H1 (cell line): ENCODE data around the gene INAFM2. TPM values are rescaled to one million over a fixed set of nuclear protein-coding genes. Genes with fewer than 3 reads are reported as not detected.

Experiments used
- CTCF ChIA-PET: fragments of 300-600 bp; sonication (Branson Sonifier 250); formaldehyde crosslinking; loops from one replicate; lab custom pipeline; 2021; ENCODE audit not compliant: partially characterized antibody; lab: Charles Lee
- POLR2A ChIA-PET: fragments of 300-600 bp; sonication (Branson Sonifier 250); formaldehyde crosslinking; loops from one replicate; lab custom pipeline; 2021; ENCODE audit warnings: inconsistent platforms; ENCODE audit not compliant: partially characterized antibody; lab: Charles Lee
- DNase-seq, 2 experiments: peaks; one replicate each; pipeline versions ENCODE4 v3.0.0 to v3.0.0-alpha.2; 2010 to 2022; ENCODE audit warnings: low spot score in 2 of 2, low read depth in 1 of 2, mixed read lengths in 1 of 2
- FAIRE-seq: peaks from 2 replicates; lab custom pipeline; 2011; peaks lifted over from hg19 to GRCh38; lab: Jason Lieb, UNC
- H2AFZ ChIP-seq: 2 replicates; pipeline ENCODE4 v1.8.1; 2012; ENCODE audit warnings: low read length, inconsistent platforms
- H2AK5ac ChIP-seq: 2 replicates; pipeline ENCODE4 v1.6.1; 2013; ENCODE audit warnings: low read depth, low read length
- H2BK120ac ChIP-seq: replicated peaks from 2 replicates; pipeline ENCODE3; 2013; ENCODE audit warnings: low read depth, low read length, inconsistent platforms
- H2BK12ac ChIP-seq: 2 replicates; pipeline ENCODE4 v1.6.1; 2013; ENCODE audit warnings: low read depth, low read length
- H2BK15ac ChIP-seq: 2 replicates; pipeline ENCODE4 v1.6.1; 2013; ENCODE audit warnings: low read length
- H2BK20ac ChIP-seq: 2 replicates; pipeline ENCODE4 v1.6.1; 2013; ENCODE audit warnings: low read length
- H2BK5ac ChIP-seq: 2 replicates; pipeline ENCODE4 v1.6.1; 2013; ENCODE audit warnings: low read depth, low read length
- H3K14ac ChIP-seq: 2 replicates; pipeline ENCODE4 v1.6.1; 2013; ENCODE audit warnings: inconsistent platforms; ENCODE audit not compliant: insufficient read length
- H3K18ac ChIP-seq: 2 replicates; pipeline ENCODE4 v1.6.1; 2013; ENCODE audit warnings: low read length; ENCODE audit errors: extremely low read depth
- H3K23ac ChIP-seq: 2 replicates; pipeline ENCODE4 v1.6.1; 2013; ENCODE audit warnings: inconsistent platforms; ENCODE audit not compliant: insufficient read length
- H3K23me2 ChIP-seq: 2 replicates; pipeline ENCODE4 v1.6.1; 2013; ENCODE audit warnings: low read depth, low read length
- H3K27ac ChIP-seq: 2 replicates; pipeline ENCODE4 v1.6.1; 2011; ENCODE audit warnings: low read depth, low read length, inconsistent platforms
- H3K27me3 ChIP-seq, 4 experiments: replicated peaks in 1 of 4; 1 replicate in 1 of 4; 2 replicates in 3 of 4; pipeline versions ENCODE4 v1.6.1 to v1.8.1; 2011 to 2013; ENCODE audit warnings: low read length in 3 of 4, mild to moderate bottlenecking in 3 of 4, inconsistent platforms in 2 of 4, mixed read lengths in 2 of 4, moderate library complexity in 1 of 4; ENCODE audit not compliant: control insufficient read depth in 3 of 4, insufficient read depth in 3 of 4; ENCODE audit errors: extremely low read depth in 1 of 4
- H3K36me3 ChIP-seq, 4 experiments: 2 replicates each; pipeline versions ENCODE4 v1.6.1 to v1.8.1; 2011 to 2013; ENCODE audit warnings: mild to moderate bottlenecking in 4 of 4, low read length in 3 of 4, moderate library complexity in 2 of 4, control low read depth in 1 of 4, inconsistent platforms in 1 of 4; ENCODE audit not compliant: insufficient read depth in 4 of 4, control insufficient read depth in 2 of 4
- H3K4ac ChIP-seq: replicated peaks from 2 replicates; pipeline ENCODE3; 2013; ENCODE audit warnings: low read length, low read depth, mixed read lengths, inconsistent platforms; ENCODE audit not compliant: insufficient read length
- H3K4me1 ChIP-seq, 4 experiments: replicated peaks in 1 of 4; 1 replicate in 1 of 4; 2 replicates in 3 of 4; pipeline versions ENCODE4 v1.6.1 to v1.8.1; 2011 to 2013; ENCODE audit warnings: low read length in 3 of 4, inconsistent platforms in 2 of 4, mixed read lengths in 1 of 4; ENCODE audit not compliant: insufficient read depth in 4 of 4, control insufficient read depth in 3 of 4
- H3K4me2 ChIP-seq, 2 experiments: 2 replicates each; pipeline versions ENCODE4 v1.6.1 to v1.8.1; 2011 to 2013; ENCODE audit warnings: low read depth in 2 of 2, low read length in 2 of 2, control low read depth in 1 of 2, inconsistent platforms in 1 of 2, mild to moderate bottlenecking in 1 of 2; ENCODE audit not compliant: insufficient read depth in 1 of 2
- H3K4me3 ChIP-seq, 4 experiments: fragments of 200-600, 300-600 bp in 1 of 4; sonication (generic), shearing (Covaris generic), sonication (Bioruptor Twin) in 1 of 4; 2 replicates each; pipeline versions ENCODE4 v1.5.1 to v1.8.1; 2011 to 2016; ENCODE audit warnings: low read length in 4 of 4, low read depth in 3 of 4, control low read depth in 2 of 4, inconsistent platforms in 2 of 4, mild to moderate bottlenecking in 2 of 4, mixed read lengths in 1 of 4, moderate library complexity in 1 of 4; ENCODE audit not compliant: insufficient read depth in 2 of 4; ENCODE audit errors: extremely low read depth in 1 of 4
- H3K56ac ChIP-seq: replicated peaks from 2 replicates; pipeline ENCODE3; 2013; ENCODE audit warnings: low read depth, mild to moderate bottlenecking, mixed read lengths, low read length, inconsistent platforms; ENCODE audit not compliant: insufficient read length
- H3K79me1 ChIP-seq: 2 replicates; pipeline ENCODE4 v1.6.1; 2013; ENCODE audit warnings: low read depth, low read length, control low read depth
- H3K79me2 ChIP-seq, 2 experiments: 2 replicates each; pipeline versions ENCODE4 v1.6.1 to v1.8.1; 2012 to 2013; ENCODE audit warnings: low read length in 2 of 2, mild to moderate bottlenecking in 2 of 2, inconsistent platforms in 1 of 2; ENCODE audit not compliant: insufficient read depth in 2 of 2, control insufficient read depth in 1 of 2
- H3K9ac ChIP-seq, 4 experiments: replicated peaks in 1 of 4; 1 replicate in 1 of 4; 2 replicates in 3 of 4; pipeline versions ENCODE4 v1.6.1 to v1.8.1; 2011 to 2013; ENCODE audit warnings: low read depth in 3 of 4, low read length in 3 of 4, control low read depth in 2 of 4, mild to moderate bottlenecking in 2 of 4, moderate library complexity in 2 of 4, inconsistent platforms in 1 of 4; ENCODE audit errors: extremely low read depth in 1 of 4
- H3K9me3 ChIP-seq, 2 experiments: 2 replicates each; pipeline versions ENCODE4 v1.6.1 to v1.8.1; 2012 to 2013; ENCODE audit warnings: mild to moderate bottlenecking in 2 of 2, moderate library complexity in 2 of 2, control low read depth in 1 of 2, inconsistent platforms in 1 of 2, low read depth in 1 of 2, low read length in 1 of 2, mixed read lengths in 1 of 2; ENCODE audit not compliant: insufficient read depth in 2 of 2
- H4K20me1 ChIP-seq, 2 experiments: replicated peaks in 1 of 2; 2 replicates each; pipeline versions ENCODE3 to v1.8.1; 2011 to 2013; ENCODE audit warnings: inconsistent platforms in 2 of 2, low read length in 2 of 2, mild to moderate bottlenecking in 1 of 2; ENCODE audit not compliant: insufficient read depth in 2 of 2, control insufficient read depth in 1 of 2
- H4K5ac ChIP-seq: 2 replicates; pipeline ENCODE4 v1.6.1; 2013; ENCODE audit warnings: low read length, low read depth, mixed read lengths, inconsistent platforms; ENCODE audit not compliant: insufficient read length
- H4K8ac ChIP-seq: 2 replicates; pipeline ENCODE4 v1.8.0; 2013; ENCODE audit warnings: mild to moderate bottlenecking, moderate library complexity, low read length, inconsistent platforms; ENCODE audit not compliant: insufficient read depth; ENCODE audit errors: extremely low read depth
- H4K91ac ChIP-seq: replicated peaks from 2 replicates; pipeline ENCODE3; 2013; ENCODE audit warnings: low read length, mixed read lengths, inconsistent platforms; ENCODE audit not compliant: insufficient read length
- FOSL1 ChIP-seq: IDR thresholded peaks from 2 replicates; pipeline ENCODE4 v1.6.1; 2011; ENCODE audit warnings: mild to moderate bottlenecking, low read depth, low read length, moderate library complexity; ENCODE audit not compliant: insufficient read depth
- HDAC2 ChIP-seq, 2 experiments: fragments of 300-600 bp in 1 of 2; sonication (generic) in 1 of 2; IDR thresholded peaks; 2 replicates each; pipeline ENCODE4 v1.6.1; 2011 to 2012; ENCODE audit warnings: low read depth in 2 of 2, low read length in 2 of 2, mild to moderate bottlenecking in 2 of 2, moderate library complexity in 2 of 2, borderline replicate concordance in 1 of 2, inconsistent platforms in 1 of 2
- JUND ChIP-seq: IDR thresholded peaks from 2 replicates; pipeline ENCODE4 v1.6.1; 2011; ENCODE audit warnings: mild to moderate bottlenecking, improper control_type of control experiment, low read length
- KDM5A ChIP-seq: fragments of 200-600 bp; IDR thresholded peaks from 2 replicates; pipeline ENCODE4 v1.7.1; 2012; ENCODE audit warnings: mild to moderate bottlenecking, low read length, inconsistent platforms, mixed read lengths
- MAX ChIP-seq: IDR thresholded peaks from 2 replicates; pipeline ENCODE4 v1.6.1; 2012; ENCODE audit warnings: inconsistent platforms
- NANOG ChIP-seq: IDR thresholded peaks from 2 replicates; pipeline ENCODE4 v1.6.1; 2011; ENCODE audit warnings: low read length, low read depth, mild to moderate bottlenecking, inconsistent platforms; ENCODE audit not compliant: insufficient read depth, poor library complexity, severe bottlenecking
- PHF8 ChIP-seq: fragments of 200-600 bp; sonication (generic); conservative IDR thresholded peaks from 2 replicates; pipeline ENCODE4 v1.7.1; 2012; ENCODE audit warnings: low read depth, mild to moderate bottlenecking, inconsistent platforms, low read length, moderate library complexity
- POU5F1 ChIP-seq: IDR thresholded peaks from 2 replicates; pipeline ENCODE4 v1.6.1; 2011; ENCODE audit warnings: low read depth, mild to moderate bottlenecking, low read length, moderate library complexity
- SRF ChIP-seq: IDR thresholded peaks from 2 replicates; pipeline ENCODE4 v1.6.1; 2011; ENCODE audit warnings: mild to moderate bottlenecking, low read depth, low read length, moderate library complexity
- WGBS, 2 experiments: shearing (Covaris generic) in 1 of 2; methylation state at CpG; one replicate each; pipeline versions ENCODE4 v1.1.6 to v1.1.7; 2013 to 2015; ENCODE audit warnings: low lambda C conversion rate in 2 of 2, mixed read lengths in 2 of 2, inconsistent platforms in 1 of 2, low coverage in 1 of 2, missing lambda C conversion rate in 1 of 2; ENCODE audit not compliant: insufficient replicate concordance in 2 of 2, insufficient coverage in 1 of 2, insufficient read length in 1 of 2; ENCODE audit errors: extremely low coverage in 1 of 2, missing lambda C conversion rate in 1 of 2; 5-methylcytosine and 5-hydroxymethylcytosine counted together
- polyA plus RNA-seq, 7 experiments: library from polyadenylated mRNA; depleted of rRNA in 3 of 7; stranded (reverse) in 5 of 7; unstranded in 2 of 7; fragments of >200 nt in 5 of 7; fragments of 200-250 nt in 2 of 7; gene quantifications; 1 replicate in 5 of 7; 2 replicates in 1 of 7; 4 replicates in 1 of 7; pipeline versions ENCODE4 v1.2.1 to v1.2.3, GENCODE V29; 2011 to 2013; ENCODE audit warnings: missing spikeins in 2 of 7, mixed read lengths in 2 of 7
- total RNA-seq: library from RNA; stranded (reverse); fragmentation: NEBNext Ultra II Directional; extraction: Animal tissue kit (Norgen Biotek cat#: 25700); gene quantifications from 2 replicates; pipeline ENCODE4 v1.2.1, GENCODE V29; 2021

Gene INAFM2
- total and polyA plus RNA-seq, 2 of the 8 experiments (the other 6 are each of a cell fraction or from before 2014, with no cell fraction given) = 15.3 to 35.1 TPM

- DNase-seq = peak in 1 of 2 experiments; percentile 71
- H3K18ac ChIP-seq = peak overlapping the region; percentile 43
- no peak overlapping the region for H2AK5ac ChIP-seq
- H3K23me2 ChIP-seq = peaks cover 13% of the 10 kb centered on the region
- H3K23ac ChIP-seq = no peak overlapping the region
- no peak overlapping the region for H2BK20ac ChIP-seq
- no peak overlapping the region for H3K14ac ChIP-seq
- no peaks in the 10 kb centered on the region for H3K9me3 ChIP-seq
- H2AFZ ChIP-seq = no peak overlapping the region
- H2BK120ac ChIP-seq = no peak overlapping the region
- no peaks in the 10 kb centered on the region for H4K20me1 ChIP-seq
- ChIA-PET CTCF (interaction anchor here (1.4 to 23.9 kb wide), 6 partner anchors 14 to 48 kb away, joined by 3 to 584 read pairs (median 139); partner anchors contain the start of gene CCDC9B), POLR2A (interaction anchor here (0.7 to 5.6 kb wide), 11 partner anchors 8 to 116 kb away, joined by 3 to 66 read pairs (median 5); partner anchors contain the start of gene CCDC9B)
- no peak overlapping the region for H4K5ac ChIP-seq
- no peaks in the 10 kb centered on the region; the same call in 1 of the 2 replicates for H3K79me1 ChIP-seq
- no peak overlapping the region for H4K91ac ChIP-seq
- H3K56ac ChIP-seq = peak overlapping the region; percentile 13
- peaks cover 0 to 14% of the 10 kb centered on the region in 2 experiments; a peak in 3 of 4 replicates for H3K79me2 ChIP-seq
- H3K27me3 ChIP-seq = peaks cover 0 to 20% (median 9%) of the 10 kb centered on the region in 4 experiments; a peak in 4 of 7 replicates
- peak overlapping the region; percentile 62 to 79 (median 70) for H3K4me3 ChIP-seq
- H3K9ac ChIP-seq = peak overlapping the region; percentile 44 to 59 (median 52); a peak in 4 of 7 replicates
- H2BK12ac ChIP-seq = no peak overlapping the region
- peak overlapping the region; percentile 79 to 82 for H3K4me2 ChIP-seq
- H3K27ac ChIP-seq = no peak overlapping the region
- H3K4me1 ChIP-seq = peaks cover 23 to 48% (median 35%) of the 10 kb centered on the region in 4 experiments
- 1% methylated on average over 83 of the region's 101 CpGs; no CpG with 5 or more reads in 1 of the 2 experiments for WGBS, 2 experiments
- H3K36me3 ChIP-seq = peaks cover 0 to 6% (median 0%) of the 10 kb centered on the region in 4 experiments; a peak in 3 of 8 replicates
- no peak overlapping the region for H4K8ac ChIP-seq
- no peak for FAIRE-seq
- no peak overlapping the region for H2BK15ac ChIP-seq
- no peak overlapping the region for H2BK5ac ChIP-seq
- H3K4ac ChIP-seq = no peak overlapping the region
- TF ChIP-seq NANOG (no peak), POU5F1 (no peak), PHF8 (no peak), SRF (no peak), FOSL1 (no peak), JUND (no peak), HDAC2 (IDR thresholded peaks at IDR 0.05; ENCODE audit: borderline replicate concordance in 1 of 2, low read depth in 2 of 2, low read length in 2 of 2) (no peak), KDM5A (no peak), MAX (no peak)
Measured at GRCh38 chr15:40323953-40324937, 753 bp downstream of the INAFM2 start.
